Mesenchymal stem cell (in vitro differentiated cells and primary cell): ENCODE data around the gene GADD45A.

Experiments used
- DNase-seq: peaks from one replicate; pipeline ENCODE4 v3.0.0-alpha.2; 2013
- H2AFZ ChIP-seq: one replicate; pipeline ENCODE4 v1.6.1; 2013; ENCODE audit warnings: low read depth, mild to moderate bottlenecking, control low read depth, inconsistent platforms, low read length, moderate library complexity
- H2AK5ac ChIP-seq: 2 replicates; pipeline ENCODE4 v1.6.1; 2013; ENCODE audit warnings: low read length, moderate library complexity, mild to moderate bottlenecking, inconsistent platforms; ENCODE audit not compliant: severe bottlenecking
- H2BK120ac ChIP-seq: one replicate; pipeline ENCODE4 v1.6.1; 2013; ENCODE audit warnings: low read depth, mild to moderate bottlenecking, inconsistent platforms, low read length, moderate library complexity
- H2BK12ac ChIP-seq, 2 experiments: one replicate each; pipeline ENCODE4 v1.6.1; 2013; ENCODE audit warnings: inconsistent platforms in 2 of 2, low read length in 2 of 2, mild to moderate bottlenecking in 2 of 2, moderate library complexity in 2 of 2, control low read depth in 1 of 2
- H2BK15ac ChIP-seq: one replicate; pipeline ENCODE4 v1.6.1; 2013; ENCODE audit warnings: mild to moderate bottlenecking, low read depth, inconsistent platforms; ENCODE audit not compliant: poor library complexity, severe bottlenecking
- H2BK5ac ChIP-seq: 2 replicates; pipeline ENCODE4 v1.6.1; 2013; ENCODE audit warnings: low read depth, mild to moderate bottlenecking, low read length, control low read depth, inconsistent platforms; ENCODE audit not compliant: poor library complexity, severe bottlenecking
- H3K14ac ChIP-seq, 2 experiments: one replicate each; pipeline ENCODE4 v1.6.1; 2013; ENCODE audit warnings: inconsistent platforms in 2 of 2, low read length in 2 of 2, control low read depth in 1 of 2, mild to moderate bottlenecking in 1 of 2, moderate library complexity in 1 of 2
- H3K18ac ChIP-seq, 2 experiments: one replicate each; pipeline ENCODE4 v1.6.1; 2013; ENCODE audit warnings: inconsistent platforms in 2 of 2, low read length in 2 of 2, control low read depth in 1 of 2, low read depth in 1 of 2, mild to moderate bottlenecking in 1 of 2
- H3K23ac ChIP-seq, 2 experiments: one replicate each; pipeline ENCODE4 v1.6.1; 2013; ENCODE audit warnings: inconsistent platforms in 2 of 2, low read length in 2 of 2, mild to moderate bottlenecking in 2 of 2, moderate library complexity in 2 of 2, control low read depth in 1 of 2
- H3K27ac ChIP-seq: 2 replicates; pipeline ENCODE4 v1.5.1; 2013; ENCODE audit warnings: mild to moderate bottlenecking, moderate library complexity, low read length, control low read depth, inconsistent platforms; ENCODE audit not compliant: poor library complexity, severe bottlenecking
- H3K27me3 ChIP-seq, 2 experiments: 2 replicates each; pipeline versions ENCODE4 v1.6.1 to v1.7.0; 2013; ENCODE audit warnings: low read length in 2 of 2, mild to moderate bottlenecking in 2 of 2, moderate library complexity in 2 of 2, control low read depth in 1 of 2, inconsistent platforms in 1 of 2; ENCODE audit not compliant: control insufficient read depth in 1 of 2, insufficient read depth in 1 of 2
- H3K36me3 ChIP-seq, 2 experiments: 2 replicates each; pipeline versions ENCODE4 v1.6.1 to v1.7.0; 2013; ENCODE audit warnings: low read length in 2 of 2, control low read depth in 1 of 2, inconsistent platforms in 1 of 2, low read depth in 1 of 2, mild to moderate bottlenecking in 1 of 2; ENCODE audit not compliant: insufficient read depth in 2 of 2, control insufficient read depth in 1 of 2
- H3K4ac ChIP-seq, 2 experiments: one replicate each; pipeline ENCODE4 v1.6.1; 2013; ENCODE audit warnings: inconsistent platforms in 2 of 2, low read length in 2 of 2, mild to moderate bottlenecking in 2 of 2, moderate library complexity in 2 of 2, control low read depth in 1 of 2, low read depth in 1 of 2
- H3K4me1 ChIP-seq: 2 replicates; pipeline ENCODE4 v1.6.1; 2013; ENCODE audit warnings: low read depth, low read length, control low read depth; ENCODE audit not compliant: control insufficient read depth, insufficient read depth
- H3K4me2 ChIP-seq: 2 replicates; pipeline ENCODE4 v1.6.1; 2013; ENCODE audit warnings: low read length, mild to moderate bottlenecking, inconsistent platforms; ENCODE audit not compliant: poor library complexity, severe bottlenecking
- H3K4me3 ChIP-seq, 2 experiments: 2 replicates each; pipeline versions ENCODE4 v1.5.1 to v1.7.0; 2013; ENCODE audit warnings: low read length in 2 of 2, mild to moderate bottlenecking in 2 of 2, control low read depth in 1 of 2, low read depth in 1 of 2; ENCODE audit not compliant: insufficient read depth in 1 of 2
- H3K79me1 ChIP-seq: replicated peaks from 2 replicates; pipeline ENCODE4 v1.6.1; 2013; ENCODE audit warnings: mild to moderate bottlenecking, control low read depth, low read length, inconsistent platforms; ENCODE audit not compliant: poor library complexity, severe bottlenecking
- H3K9ac ChIP-seq: 2 replicates; pipeline ENCODE4 v1.7.0; 2013; ENCODE audit warnings: mild to moderate bottlenecking, low read length, moderate library complexity
- H3K9me3 ChIP-seq: 2 replicates; pipeline ENCODE4 v1.7.0; 2013; ENCODE audit warnings: mild to moderate bottlenecking, low read length; ENCODE audit not compliant: control insufficient read depth
- H4K8ac ChIP-seq: one replicate; pipeline ENCODE4 v1.6.1; 2013; ENCODE audit warnings: inconsistent platforms, mild to moderate bottlenecking, low read length, moderate library complexity
- H4K91ac ChIP-seq: one replicate; pipeline ENCODE4 v1.6.1; 2013; ENCODE audit warnings: mild to moderate bottlenecking, low read length, inconsistent platforms
- whole genome bisulfite sequencing: methylation state at CpG from one replicate; pipeline ENCODE4 v1.1.7; 2013; ENCODE audit warnings: mixed read lengths; 5-methylcytosine and 5-hydroxymethylcytosine counted together

Gene GADD45A

GRCh38 chr1:67696708-67697107 lies 11.7 kb downstream of the GADD45A start:
- no peaks in the 10 kb centered on the region for H3K9me3 ChIP-seq
- H4K8ac ChIP-seq: no peak overlapping the region
- H3K4me1 ChIP-seq: peaks cover 3% of the 10 kb centered on the region
- H3K27ac ChIP-seq: no peak overlapping the region
- no peak overlapping the region for H3K4me2 ChIP-seq
- no peak overlapping the region for H2AFZ ChIP-seq
- no peak for DNase-seq
- H3K36me3 ChIP-seq: peaks cover 0 to 16% of the 10 kb centered on the region in 2 experiments
- H3K79me1 ChIP-seq: no peaks in the 10 kb centered on the region
- no peak overlapping the region for H2BK120ac ChIP-seq
- H3K27me3 ChIP-seq: no peaks in the 10 kb centered on the region
- no peak overlapping the region for H3K14ac ChIP-seq
- no peak overlapping the region for H3K9ac ChIP-seq
- no peak overlapping the region for H2BK15ac ChIP-seq
- no peak overlapping the region for H3K23ac ChIP-seq
- no peak overlapping the region for H2BK5ac ChIP-seq
- H3K18ac ChIP-seq: no peak overlapping the region
- no peak overlapping the region for H3K4me3 ChIP-seq
- H3K4ac ChIP-seq: no peak overlapping the region
- H2BK12ac ChIP-seq: no peak overlapping the region
- no peak overlapping the region for H4K91ac ChIP-seq
- WGBS: 100% methylated on average over 1 of the region's 3 CpGs
- H2AK5ac ChIP-seq: no peak overlapping the region

GRCh38 chr1:67700220-67700619 lies 15.2 kb downstream of the GADD45A start:
- Histone ChIP-seq H3K4me1 (peaks cover 3% of the 10 kb centered on the region), H3K27me3 (no peaks in the 10 kb centered on the region), H3K4me2 (no peak overlapping the region), H3K9me3 (no peaks in the 10 kb centered on the region), H3K36me3 (peaks cover 6 to 51% of the 10 kb centered on the region in 2 experiments), H2BK120ac (no peak overlapping the region), H2BK12ac (no peak overlapping the region), H4K8ac (no peak overlapping the region), H3K9ac (no peak overlapping the region), H3K4ac (peak overlapping the region in 1 of 2 experiments; percentile 26), H2BK15ac (no peak overlapping the region), H4K91ac (no peak overlapping the region), H3K14ac (no peak overlapping the region), H3K79me1 (no peaks in the 10 kb centered on the region), H3K4me3 (no peak overlapping the region), H3K18ac (no peak overlapping the region), H2BK5ac (no peak overlapping the region), H3K27ac (no peak overlapping the region), H2AK5ac (no peak overlapping the region), H2AFZ (no peak overlapping the region), H3K23ac (no peak overlapping the region)
- no peak for DNase-seq
- 96% methylated on average over 4 of the region's 4 CpGs for WGBS

- Histone ChIP-seq H3K14ac (no peak overlapping the region), H2AK5ac (no peak overlapping the region), H2BK15ac (no peak overlapping the region), H3K4me1 (peaks cover 3% of the 10 kb centered on the region), H3K9me3 (no peaks in the 10 kb centered on the region), H2BK12ac (no peak overlapping the region), H3K79me1 (peaks cover 2% of the 10 kb centered on the region), H3K36me3 (peaks cover 8 to 58% of the 10 kb centered on the region in 2 experiments), H4K8ac (no peak overlapping the region), H3K18ac (no peak overlapping the region), H3K9ac (no peak overlapping the region), H4K91ac (no peak overlapping the region), H3K4me3 (no peak overlapping the region), H3K4me2 (no peak overlapping the region), H3K4ac (no peak overlapping the region), H2AFZ (no peak overlapping the region), H3K27me3 (no peaks in the 10 kb centered on the region), H2BK120ac (no peak overlapping the region), H3K27ac (no peak overlapping the region), H3K23ac (no peak overlapping the region), H2BK5ac (no peak overlapping the region)
- DNase-seq: peak; percentile 77
- 45% methylated on average over 7 of the region's 8 CpGs for WGBS
Measured at GRCh38 chr1:67700692-67701410, 15.8 kb downstream of the GADD45A start.

- Histone ChIP-seq H3K4ac (no peak overlapping the region), H3K4me2 (no peak overlapping the region), H4K91ac (no peak overlapping the region), H3K4me1 (peaks cover 3% of the 10 kb centered on the region), H3K4me3 (no peak overlapping the region), H4K8ac (no peak overlapping the region), H2BK5ac (no peak overlapping the region), H3K27ac (no peak overlapping the region), H3K9ac (no peak overlapping the region), H2BK15ac (no peak overlapping the region), H2AK5ac (no peak overlapping the region), H2AFZ (no peak overlapping the region), H3K23ac (no peak overlapping the region), H2BK12ac (no peak overlapping the region), H2BK120ac (no peak overlapping the region), H3K79me1 (peaks cover 6% of the 10 kb centered on the region), H3K14ac (no peak overlapping the region), H3K36me3 (peaks cover 12 to 64% of the 10 kb centered on the region in 2 experiments), H3K18ac (no peak overlapping the region), H3K9me3 (no peaks in the 10 kb centered on the region), H3K27me3 (no peaks in the 10 kb centered on the region)
- 90% methylated on average over 1 of the region's 2 CpGs for WGBS
- no peak for DNase-seq
Measured at GRCh38 chr1:67701876-67702275, 16.9 kb downstream of the GADD45A start.
